Fibroblast of the aortic adventitia (primary cell): Measurements from ENCODE around the gene GBP2. TPM values are rescaled to one million over a fixed set of nuclear protein-coding genes. Genes with fewer than 3 reads are reported as not detected.

ENCODE experiments used
- DNase-seq: peaks from one replicate; pipeline ENCODE4 v3.0.0-alpha.2; 2010; ENCODE audit warnings: low read depth
- H3K4me3 ChIP-seq: 2 replicates; pipeline ENCODE4 v1.5.1; 2011; ENCODE audit warnings: low read depth, mild to moderate bottlenecking, control low read depth, low read length, moderate library complexity
- CTCF ChIP-seq: IDR thresholded peaks from 2 replicates; pipeline ENCODE4 v1.5.1; 2011; ENCODE audit warnings: mild to moderate bottlenecking, low read length, control low read depth, inconsistent platforms; ENCODE audit not compliant: insufficient read depth
- total RNA-seq: library from RNA; depleted of rRNA; stranded (reverse); fragments of >200 nt; gene quantifications from 2 replicates; pipeline ENCODE4 v1.2.3, GENCODE V29; 2012; ENCODE audit warnings: low replicate concordance

The GBP2 gene
- total RNA-seq, 1 donor = 19.8 TPM

- no peak for DNase-seq
- H3K4me3 ChIP-seq = no peak overlapping the region
- no peak for TF ChIP-seq CTCF
Observed at GRCh38 chr1:89104687-89105086, 21.2 kb downstream of the GBP2 start.

- H3K4me3 ChIP-seq = no peak overlapping the region
- TF ChIP-seq CTCF = no peak
- DNase-seq = no peak
Observed at GRCh38 chr1:89104147-89104546, 21.8 kb downstream of the GBP2 start.

- no peak for TF ChIP-seq CTCF
- DNase-seq = no peak
- H3K4me3 ChIP-seq = no peak overlapping the region
Observed at GRCh38 chr1:89102021-89102420, 23.9 kb downstream of the GBP2 start.

- no peak overlapping the region for H3K4me3 ChIP-seq
- no peak for TF ChIP-seq CTCF
- no peak for DNase-seq
Observed at GRCh38 chr1:89100412-89100811, 25.5 kb downstream of the GBP2 start.

GRCh38 chr1:89098857-89099256 is 27.1 kb downstream of the GBP2 start:
- no peak for TF ChIP-seq CTCF
- no peak for DNase-seq
- H3K4me3 ChIP-seq = no peak overlapping the region

GRCh38 chr1:89095737-89096136 is 30.2 kb downstream of the GBP2 start:
- DNase-seq = no peak
- no peak overlapping the region for H3K4me3 ChIP-seq
- no peak for TF ChIP-seq CTCF

GRCh38 chr1:89089962-89090361 is 36.0 kb downstream of the GBP2 start:
- no peak overlapping the region for H3K4me3 ChIP-seq
- TF ChIP-seq CTCF = no peak
- DNase-seq = no peak
